NCI-H460 (cell line): ENCODE measurements around the gene TRABD2A. TPM values are rescaled to one million over a fixed set of nuclear protein-coding genes. Genes with fewer than 3 reads are reported as not detected.
A peak's percentile ranks its signal among the peaks of the same experiment; 100 is the strongest.
"Not testable (repeated sequence)": the region's sequence is repeated elsewhere in the genome, so short reads cannot be mapped to it uniquely, and the experiment has no call there.

Experiments used
- DNase-seq: peaks from one replicate; pipeline ENCODE4 v3.0.0-alpha.2; 2016; ENCODE audit warnings: low read depth; ENCODE audit errors: extremely low read depth
- total RNA-seq: library from RNA; depleted of rRNA; stranded (reverse); fragments of >200 nt; shearing (Covaris generic); gene quantifications from 2 replicates; pipeline ENCODE4 v1.2.3, GENCODE V29; 2014

The TRABD2A gene
- total RNA-seq, 1 experiment from 2014 or later: 2.2 TPM

GRCh38 chr2:84882414-84882738 is 1.5 kb upstream of the TRABD2A start:
- no peak for DNase-seq

DNA sequence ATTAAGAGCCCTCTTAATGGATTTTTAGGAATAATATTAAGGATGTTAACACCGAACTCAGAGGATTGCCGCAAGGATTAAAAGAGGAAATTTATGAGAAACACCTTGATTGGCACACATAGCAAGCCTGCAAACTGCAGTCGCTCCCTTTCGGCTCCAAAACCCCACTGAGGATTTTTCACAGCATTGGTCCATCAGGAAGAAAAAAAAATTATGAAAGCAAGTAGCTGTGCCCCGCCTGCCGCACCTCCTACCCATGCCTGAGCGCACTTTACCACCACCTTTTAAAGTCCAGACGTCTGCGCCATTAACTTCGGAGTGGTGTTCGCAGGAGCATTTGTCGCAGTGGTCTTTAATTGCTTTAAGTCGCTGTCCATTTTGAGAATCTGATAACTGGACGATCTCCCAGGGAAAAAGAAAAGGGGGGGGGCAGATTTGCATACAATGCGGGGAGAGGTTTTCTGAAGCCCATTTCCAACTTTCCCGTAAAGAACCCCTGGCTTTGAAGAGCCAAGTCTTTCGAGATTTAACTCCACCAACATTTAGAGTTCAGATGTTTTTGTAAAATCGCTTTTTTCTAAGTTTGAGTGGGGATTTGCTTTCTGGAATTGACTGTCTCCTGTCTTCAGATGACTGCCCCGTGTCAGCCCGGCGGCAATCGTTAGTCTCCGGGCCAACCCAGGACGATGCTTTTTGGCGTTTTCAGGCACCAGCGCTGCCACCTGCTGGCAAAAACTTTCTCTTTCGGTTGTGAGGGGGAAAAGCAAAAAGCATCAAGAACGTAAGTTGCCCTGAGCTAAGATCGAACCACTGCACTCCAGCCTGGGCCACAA is 913 bp upstream of the TRABD2A start:
- peak; percentile 82 for DNase-seq

DNA sequence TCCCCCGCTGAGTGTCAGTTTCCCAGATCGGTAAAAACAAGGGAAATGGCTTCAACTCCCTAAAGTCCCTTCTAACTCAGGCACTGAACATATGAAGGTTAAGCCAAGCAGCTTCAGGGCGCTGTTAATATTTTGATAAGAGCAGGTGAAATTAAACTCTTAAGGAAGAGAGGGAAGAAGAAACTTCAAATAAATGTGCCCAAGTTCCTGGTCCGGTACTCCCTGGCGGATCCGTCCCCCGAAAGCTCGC is 564 bp downstream of the TRABD2A start:
- no peak for DNase-seq

GRCh38 chr2:84879584-84880394 is 1.1 kb downstream of the TRABD2A start:
- no peak for DNase-seq

DNA sequence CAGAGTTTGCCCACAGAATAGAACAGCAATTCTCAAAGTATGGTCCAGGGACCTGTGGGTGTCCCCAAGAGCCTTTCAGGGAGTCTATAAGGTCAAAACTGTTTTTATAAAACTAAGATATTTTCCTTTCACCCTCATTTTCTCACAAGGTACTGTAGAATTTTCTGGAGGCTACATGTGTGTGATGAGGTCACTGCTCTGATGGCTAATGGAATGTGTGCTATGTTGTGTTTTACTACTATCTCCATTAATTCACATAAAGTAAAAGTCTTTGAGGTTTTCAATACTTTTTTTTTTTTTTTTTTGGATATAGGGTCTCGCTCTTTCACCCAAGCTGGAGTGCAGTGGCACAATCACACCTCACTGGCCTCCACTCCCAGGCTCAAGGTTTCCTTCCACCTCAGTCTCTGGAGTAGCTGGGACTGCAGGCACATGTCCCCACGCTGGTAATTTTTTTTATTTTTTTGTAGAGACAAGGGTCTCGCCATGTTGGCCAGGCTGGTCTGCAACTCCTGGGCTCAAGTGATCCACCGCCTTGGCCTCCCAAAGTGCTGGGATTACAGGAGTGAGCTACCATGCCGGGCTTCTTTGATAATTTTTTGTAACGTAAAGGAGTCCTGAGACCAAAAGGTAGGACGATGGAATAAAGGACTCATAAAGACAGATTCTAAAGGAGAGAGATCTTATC is 1.8 kb downstream of the TRABD2A start:
- DNase-seq: no peak

- no peak for DNase-seq
Observed at GRCh38 chr2:84878459-84878858, 2.4 kb downstream of the TRABD2A start.

DNA sequence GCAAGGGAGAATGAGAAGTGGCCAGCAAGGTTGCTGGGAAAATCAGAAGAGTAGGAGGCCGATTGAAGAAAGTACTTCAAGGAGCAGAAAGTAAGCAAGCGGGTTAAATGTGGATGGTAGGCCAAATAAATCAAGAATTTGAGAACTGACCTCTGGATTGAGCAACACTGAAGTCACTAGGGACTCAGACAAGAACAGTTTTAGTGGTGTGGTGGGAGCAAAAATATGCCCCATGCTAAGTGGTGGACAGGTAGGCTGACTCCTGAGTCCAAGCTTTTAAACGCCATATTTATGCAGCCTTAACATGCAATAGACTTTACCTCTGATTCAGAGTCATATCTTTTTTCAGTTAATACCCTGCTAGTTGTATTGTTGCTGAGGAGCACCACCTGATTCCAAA is 4.5 kb downstream of the TRABD2A start:
- DNase-seq: no peak

DNA sequence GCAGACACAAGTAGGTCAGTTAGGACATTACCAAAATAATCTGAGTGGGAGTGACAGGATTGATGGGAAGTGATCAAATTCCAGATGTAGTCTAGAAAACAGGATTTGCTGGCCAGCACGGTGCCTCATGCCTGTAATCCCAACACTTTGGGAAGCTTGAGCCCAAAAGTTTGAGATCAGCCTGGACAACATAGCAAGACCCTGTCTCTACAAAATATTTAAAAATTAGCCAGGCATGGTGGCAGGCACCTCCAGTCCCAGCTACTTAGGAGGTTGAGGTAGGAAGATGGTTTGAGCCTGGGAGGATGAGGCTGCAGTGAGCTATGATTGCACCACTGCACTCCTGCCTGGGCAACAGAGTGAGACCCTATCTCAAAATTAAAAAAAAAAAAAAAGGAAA is 5.3 kb downstream of the TRABD2A start:
- DNase-seq: not testable (repeated sequence)

DNA sequence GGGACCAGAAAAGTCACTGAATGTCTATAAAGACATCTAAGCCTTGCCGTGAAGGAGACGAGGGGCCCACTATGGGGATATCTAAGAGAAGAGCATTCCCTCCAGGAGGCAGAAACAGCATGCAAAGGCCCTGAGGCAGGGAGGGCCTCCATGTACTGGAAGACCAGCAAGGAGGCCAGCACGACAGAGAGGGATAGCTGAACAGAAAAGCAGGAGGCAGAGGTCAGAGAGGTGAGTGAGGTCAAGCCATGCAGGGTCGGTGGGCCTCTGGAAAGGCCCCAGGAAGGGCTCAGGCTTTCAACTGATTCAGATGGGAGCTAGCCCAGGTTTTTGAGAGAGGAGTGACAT is 5.7 kb downstream of the TRABD2A start:
- DNase-seq: no peak

DNA sequence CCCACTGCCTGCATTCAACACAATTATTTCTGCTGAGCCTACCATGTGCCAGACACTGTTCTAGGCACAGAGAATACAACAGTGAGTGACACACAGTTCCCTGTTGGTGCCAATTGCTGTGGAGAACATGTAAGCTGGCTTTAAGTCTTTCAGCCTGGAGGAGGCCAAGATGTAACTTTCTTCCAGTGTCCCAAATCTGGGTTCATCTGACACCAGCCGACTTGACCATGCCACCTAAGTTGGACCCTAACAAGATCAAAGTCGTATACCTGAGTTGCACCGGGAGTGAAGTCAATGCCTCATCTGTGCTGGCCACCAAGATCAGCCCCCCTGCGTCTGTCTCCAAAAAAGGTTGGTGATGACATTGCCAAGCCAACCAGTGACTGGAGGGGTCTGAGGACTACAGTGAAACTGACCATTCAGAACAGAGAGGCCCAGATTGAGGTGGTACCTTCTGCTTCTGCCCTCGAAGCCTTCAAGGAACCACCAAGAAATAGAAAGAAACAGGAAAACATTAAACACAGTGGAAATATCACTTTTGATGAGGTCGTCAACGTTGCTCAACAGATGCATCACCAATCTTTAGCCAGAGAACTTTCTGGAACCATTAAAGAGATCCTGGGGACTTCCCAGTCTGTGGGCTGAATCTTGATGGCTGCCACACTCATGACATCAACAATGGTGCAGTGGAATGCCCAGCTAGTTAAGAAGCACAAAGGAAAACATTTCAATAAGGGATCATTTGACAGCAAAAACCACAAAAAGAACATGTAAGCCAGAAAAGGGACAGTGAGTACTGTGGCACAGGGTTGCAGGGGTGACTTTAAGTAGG is 6.3 kb downstream of the TRABD2A start:
- DNase-seq: no peak

- DNase-seq: no peak
Observed at GRCh38 chr2:84873350-84873749, 7.5 kb downstream of the TRABD2A start.

DNA sequence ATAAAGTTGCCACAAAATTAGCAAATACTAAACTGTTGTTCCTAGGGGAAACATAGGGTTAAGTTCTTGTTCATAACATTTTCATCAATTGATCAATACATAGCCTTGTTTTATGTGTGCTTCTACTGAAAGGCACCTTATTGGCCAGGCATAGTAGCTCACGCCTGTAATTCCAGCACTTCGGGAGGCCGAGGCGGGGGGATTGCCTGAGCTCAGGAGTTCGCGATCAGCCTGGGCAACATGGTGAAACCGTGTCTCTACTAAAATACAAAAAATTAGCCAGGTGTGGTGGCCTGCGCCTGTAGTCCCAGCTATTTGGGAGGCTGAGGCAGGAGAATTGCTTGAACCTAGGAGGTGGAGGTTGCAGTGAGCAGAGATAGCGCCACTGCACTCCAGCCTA is 8.2 kb downstream of the TRABD2A start:
- DNase-seq: not testable (repeated sequence)

- DNase-seq: no peak
Observed at GRCh38 chr2:84870306-84870705, 10.6 kb downstream of the TRABD2A start.

- not testable (repeated sequence) for DNase-seq
Observed at GRCh38 chr2:84868327-84868726, 12.6 kb downstream of the TRABD2A start.

DNA sequence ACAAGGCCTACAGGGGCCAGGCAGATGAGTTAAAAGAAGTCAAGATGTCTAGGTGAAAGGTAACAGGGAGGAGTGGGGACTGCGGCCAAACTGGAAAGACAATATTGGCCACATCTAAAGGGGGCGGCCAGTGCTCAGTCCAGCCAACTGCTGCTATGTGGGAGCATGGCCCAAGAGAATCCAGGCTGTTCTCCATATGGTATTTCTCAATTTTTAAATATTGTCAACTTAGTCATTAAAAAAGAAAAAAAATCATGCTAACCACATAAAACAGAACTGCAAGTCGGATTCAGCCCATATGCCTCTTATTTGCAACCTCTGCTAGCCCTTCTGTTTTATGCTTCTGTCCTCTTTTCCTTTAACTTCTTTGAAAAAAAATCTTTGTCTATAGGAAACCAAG is 14.8 kb downstream of the TRABD2A start:
- DNase-seq: no peak

GRCh38 chr2:84865181-84865783 is 15.6 kb downstream of the TRABD2A start:
- peak; percentile 32 for DNase-seq

GRCh38 chr2:84862006-84862405 is 18.9 kb downstream of the TRABD2A start:
- DNase-seq: no peak

GRCh38 chr2:84861539-84861938 is 19.3 kb downstream of the TRABD2A start:
- DNase-seq: no peak

- DNase-seq: no peak
Observed at GRCh38 chr2:84858937-84859336, 21.9 kb downstream of the TRABD2A start.

- no peak for DNase-seq
Observed at GRCh38 chr2:84858123-84858522, 22.8 kb downstream of the TRABD2A start.

DNA sequence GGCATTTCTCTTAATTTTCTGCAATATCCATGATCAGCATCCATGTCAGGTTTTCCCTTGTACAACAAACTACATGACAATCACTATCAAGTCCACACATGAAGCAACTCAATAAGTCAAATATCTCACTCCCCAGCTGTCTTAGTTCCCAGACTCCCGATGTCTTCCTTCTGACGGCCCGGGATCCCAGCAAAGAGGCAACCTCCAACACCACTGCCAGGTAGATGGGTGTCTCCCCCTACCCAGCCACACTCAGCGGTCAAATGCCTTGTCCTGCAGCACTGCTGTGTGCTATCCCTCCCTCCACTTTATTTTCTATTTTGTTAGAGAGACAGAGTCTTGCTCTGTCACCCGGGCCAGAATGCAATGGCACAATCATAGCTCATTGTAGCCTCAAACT is 23.3 kb downstream of the TRABD2A start:
- DNase-seq: no peak
